IgD-negative memory B cell (primary cell): ENCODE data around the gene CLMN. TPM values are rescaled to one million over a fixed set of nuclear protein-coding genes. Genes with fewer than 3 reads are reported as not detected.
A peak's percentile ranks its signal among the peaks of the same experiment; 100 is the strongest.

ENCODE experiments used
- H3K27ac Mint-ChIP-seq, 3 donors: one replicate each; pipeline ENCODE4 v1.8.0; 2020 to 2022; ENCODE audit warnings: mild to moderate bottlenecking in 3 of 3, mixed read lengths in 3 of 3, moderate library complexity in 1 of 3
- H3K27me3 Mint-ChIP-seq: one replicate; pipeline ENCODE4 v1.8.0; 2021; ENCODE audit warnings: mixed read lengths
- H3K36me3 Mint-ChIP-seq: one replicate; pipeline ENCODE4 v1.8.0; 2020; ENCODE audit warnings: mild to moderate bottlenecking, mixed read lengths
- H3K4me1 Mint-ChIP-seq, 3 donors: one replicate each; pipeline ENCODE4 v1.8.0; 2020 to 2022; ENCODE audit warnings: mixed read lengths in 3 of 3, mild to moderate bottlenecking in 1 of 3
- H3K4me3 Mint-ChIP-seq, 4 donors: one replicate each; pipeline ENCODE4 v1.8.0; 2020 to 2022; ENCODE audit warnings: mild to moderate bottlenecking in 4 of 4, mixed read lengths in 4 of 4, moderate library complexity in 3 of 4
- H3K9me3 Mint-ChIP-seq, 3 donors: one replicate each; pipeline ENCODE4 v1.8.0; 2020 to 2021; ENCODE audit warnings: mixed read lengths in 3 of 3, mild to moderate bottlenecking in 1 of 3
- polyA plus RNA-seq: library from polyadenylated mRNA; unstranded; fragments of 300-500 nt; fragmentation: Illumina TruSeq; gene quantifications from one replicate; pipeline ENCODE4 v1.2.3, GENCODE V29; 2021

Gene CLMN, protein sequence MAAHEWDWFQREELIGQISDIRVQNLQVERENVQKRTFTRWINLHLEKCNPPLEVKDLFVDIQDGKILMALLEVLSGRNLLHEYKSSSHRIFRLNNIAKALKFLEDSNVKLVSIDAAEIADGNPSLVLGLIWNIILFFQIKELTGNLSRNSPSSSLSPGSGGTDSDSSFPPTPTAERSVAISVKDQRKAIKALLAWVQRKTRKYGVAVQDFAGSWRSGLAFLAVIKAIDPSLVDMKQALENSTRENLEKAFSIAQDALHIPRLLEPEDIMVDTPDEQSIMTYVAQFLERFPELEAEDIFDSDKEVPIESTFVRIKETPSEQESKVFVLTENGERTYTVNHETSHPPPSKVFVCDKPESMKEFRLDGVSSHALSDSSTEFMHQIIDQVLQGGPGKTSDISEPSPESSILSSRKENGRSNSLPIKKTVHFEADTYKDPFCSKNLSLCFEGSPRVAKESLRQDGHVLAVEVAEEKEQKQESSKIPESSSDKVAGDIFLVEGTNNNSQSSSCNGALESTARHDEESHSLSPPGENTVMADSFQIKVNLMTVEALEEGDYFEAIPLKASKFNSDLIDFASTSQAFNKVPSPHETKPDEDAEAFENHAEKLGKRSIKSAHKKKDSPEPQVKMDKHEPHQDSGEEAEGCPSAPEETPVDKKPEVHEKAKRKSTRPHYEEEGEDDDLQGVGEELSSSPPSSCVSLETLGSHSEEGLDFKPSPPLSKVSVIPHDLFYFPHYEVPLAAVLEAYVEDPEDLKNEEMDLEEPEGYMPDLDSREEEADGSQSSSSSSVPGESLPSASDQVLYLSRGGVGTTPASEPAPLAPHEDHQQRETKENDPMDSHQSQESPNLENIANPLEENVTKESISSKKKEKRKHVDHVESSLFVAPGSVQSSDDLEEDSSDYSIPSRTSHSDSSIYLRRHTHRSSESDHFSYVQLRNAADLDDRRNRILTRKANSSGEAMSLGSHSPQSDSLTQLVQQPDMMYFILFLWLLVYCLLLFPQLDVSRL
- polyA plus RNA-seq: 8.2 TPM

DNA sequence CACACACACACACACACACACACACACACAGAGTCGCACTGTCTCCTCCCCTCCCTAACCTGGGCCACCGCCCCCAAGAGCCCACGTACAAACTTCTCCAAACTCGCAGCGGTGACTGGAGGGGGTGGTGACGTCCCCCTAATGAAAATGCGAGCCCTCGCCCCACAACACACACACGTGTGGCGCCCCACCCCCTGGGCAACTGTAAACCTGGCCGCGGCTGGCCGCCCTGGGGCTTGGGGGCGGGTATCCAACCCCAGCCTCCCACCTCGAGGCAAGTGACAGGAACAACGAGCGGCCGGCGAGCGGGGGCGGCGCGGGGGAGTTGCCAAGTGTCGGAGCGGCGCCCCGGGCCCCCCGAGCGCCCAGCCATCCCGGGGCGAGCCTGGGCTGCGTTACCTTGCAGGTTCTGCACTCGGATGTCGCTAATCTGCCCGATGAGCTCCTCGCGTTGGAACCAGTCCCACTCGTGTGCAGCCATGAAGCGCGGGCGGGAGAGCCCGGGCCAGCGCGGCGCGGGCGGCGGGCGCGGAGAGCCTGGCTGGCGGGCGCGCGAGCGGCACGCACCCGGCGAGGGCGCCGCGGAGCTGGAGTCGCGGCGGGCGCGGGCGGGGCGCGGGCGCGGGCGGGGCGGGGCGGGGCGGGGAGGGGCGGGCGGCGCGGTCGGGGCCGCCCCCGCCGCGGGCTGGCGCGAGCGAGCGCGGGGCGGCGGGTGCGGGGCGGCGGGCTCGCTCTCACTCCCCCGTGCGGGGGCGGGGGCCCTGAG lies at the start of gene CLMN:
Gene CLMN (minus strand): TSS at position 597 of the 766 bp plus-strand sequence. CDS start 116 bp downstream, at position 481.
- Mint-ChIP-seq H3K4me1 (peaks cover 19 to 29% (median 23%) of the 10 kb centered on the region in 3 donors), H3K4me3 (peak within 1 kb of the TSS; percentile 85 to 96 (median 92)), H3K27me3 (no peaks in the 10 kb centered on the region), H3K36me3 (peaks cover 1% of the 10 kb centered on the region), H3K9me3 (no peaks in the 10 kb centered on the region), H3K27ac (peak within 1 kb of the TSS; percentile 78 to 90 (median 86))

- Mint-ChIP-seq H3K27ac (no peak overlapping the region), H3K27me3 (peaks cover 23% of the 10 kb centered on the region), H3K4me3 (no peak overlapping the region), H3K4me1 (peaks cover 0 to 8% (median 4%) of the 10 kb centered on the region in 3 donors), H3K36me3 (no peaks in the 10 kb centered on the region), H3K9me3 (no peaks in the 10 kb centered on the region)
Observed at GRCh38 chr14:95365401-95365800, 45.7 kb upstream of the CLMN start.

- Mint-ChIP-seq H3K36me3 (no peaks in the 10 kb centered on the region), H3K27me3 (peaks cover 24% of the 10 kb centered on the region), H3K27ac (no peak overlapping the region), H3K4me3 (no peak overlapping the region), H3K9me3 (no peaks in the 10 kb centered on the region), H3K4me1 (peaks cover 0 to 4% (median 2%) of the 10 kb centered on the region in 3 donors)
Observed at GRCh38 chr14:95364481-95365209, 44.9 kb upstream of the CLMN start.

DNA sequence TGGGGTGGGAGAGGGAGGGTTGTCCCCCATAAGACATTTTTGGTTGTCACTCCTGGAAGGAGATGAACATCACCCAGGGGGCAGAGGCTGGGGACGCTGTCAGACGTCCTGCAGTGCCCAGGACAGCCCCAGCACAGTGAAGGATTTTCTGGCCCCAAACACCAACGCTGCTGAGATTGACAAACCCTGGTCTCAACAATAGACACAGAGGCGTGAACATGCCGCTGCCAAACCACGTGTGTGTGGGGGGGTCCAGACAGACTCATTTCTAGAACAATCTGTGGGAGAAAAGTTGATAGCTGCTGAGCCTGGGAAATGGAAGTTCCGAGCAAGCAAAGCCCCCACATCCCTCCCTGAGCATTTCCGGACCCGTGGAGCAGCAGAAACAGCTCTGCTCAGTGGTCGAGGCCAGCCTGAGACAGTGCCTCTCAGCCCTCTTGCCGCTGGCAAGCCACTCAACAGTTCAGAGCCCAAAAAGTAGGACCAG lies 43.8 kb upstream of the CLMN start:
- Mint-ChIP-seq H3K27ac (no peak overlapping the region), H3K4me3 (no peak overlapping the region), H3K36me3 (no peaks in the 10 kb centered on the region), H3K9me3 (no peaks in the 10 kb centered on the region), H3K4me1 (peaks cover 0 to 4% (median 2%) of the 10 kb centered on the region in 3 donors), H3K27me3 (peaks cover 29% of the 10 kb centered on the region)

- Mint-ChIP-seq H3K4me3 (no peak overlapping the region), H3K27me3 (peaks cover 26% of the 10 kb centered on the region), H3K27ac (no peak overlapping the region), H3K36me3 (no peaks in the 10 kb centered on the region), H3K9me3 (no peaks in the 10 kb centered on the region), H3K4me1 (peaks cover 0 to 4% (median 2%) of the 10 kb centered on the region in 3 donors)
Observed at GRCh38 chr14:95362138-95362494, 42.4 kb upstream of the CLMN start.

- Mint-ChIP-seq H3K27me3 (peaks cover 26% of the 10 kb centered on the region), H3K9me3 (no peaks in the 10 kb centered on the region), H3K27ac (no peak overlapping the region), H3K4me3 (no peak overlapping the region), H3K4me1 (peaks cover 0 to 4% (median 2%) of the 10 kb centered on the region in 3 donors), H3K36me3 (no peaks in the 10 kb centered on the region)
Observed at GRCh38 chr14:95361373-95362137, 41.8 kb upstream of the CLMN start.

- H3K36me3 Mint-ChIP-seq: no peaks in the 10 kb centered on the region
- peaks cover 0 to 4% (median 2%) of the 10 kb centered on the region in 3 donors for H3K4me1 Mint-ChIP-seq
- H3K27me3 Mint-ChIP-seq: peaks cover 25% of the 10 kb centered on the region
- H3K4me3 Mint-ChIP-seq: no peak overlapping the region
- no peaks in the 10 kb centered on the region for H3K9me3 Mint-ChIP-seq
- no peak overlapping the region for H3K27ac Mint-ChIP-seq
Observed at GRCh38 chr14:95360828-95361227, 41.1 kb upstream of the CLMN start.

GRCh38 chr14:95359994-95360826 lies 40.5 kb upstream of the CLMN start:
- no peak overlapping the region for H3K27ac Mint-ChIP-seq
- peak overlapping the region in 1 of 4 donors; percentile 55 for H3K4me3 Mint-ChIP-seq
- H3K36me3 Mint-ChIP-seq: no peaks in the 10 kb centered on the region
- peaks cover 25% of the 10 kb centered on the region for H3K27me3 Mint-ChIP-seq
- peaks cover 0 to 4% (median 2%) of the 10 kb centered on the region in 3 donors for H3K4me1 Mint-ChIP-seq
- peaks cover 0 to 2% (median 0%) of the 10 kb centered on the region in 3 donors for H3K9me3 Mint-ChIP-seq

DNA sequence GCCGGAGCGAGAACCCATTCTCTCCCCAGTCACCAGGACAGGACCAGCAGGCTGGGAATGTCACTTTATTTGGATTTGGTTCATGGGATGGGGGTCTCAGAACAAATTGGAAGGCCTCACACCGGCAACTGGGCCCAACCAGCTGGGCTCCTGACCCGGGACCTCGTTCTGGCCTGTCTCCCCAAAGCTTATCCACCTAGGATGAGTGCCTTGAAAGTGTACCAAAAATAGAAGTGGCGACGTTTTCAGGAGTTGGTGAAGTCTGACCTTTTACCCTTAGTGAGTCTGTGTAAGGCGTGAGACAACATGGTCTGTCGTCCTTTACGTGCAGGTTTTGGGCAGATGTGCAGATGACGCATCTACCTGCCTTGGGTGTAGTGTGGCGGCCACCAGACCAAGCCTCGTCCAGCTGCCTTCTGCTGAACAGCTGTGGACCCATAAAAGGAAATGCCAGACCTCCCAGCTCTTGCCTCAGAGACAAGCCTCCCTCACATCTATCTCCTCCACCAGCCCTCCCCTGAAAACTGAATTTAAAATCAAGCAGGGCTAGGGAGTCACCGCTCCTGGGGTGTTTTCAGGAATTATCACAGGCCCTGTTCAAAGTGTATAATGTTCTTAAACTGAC lies 36.6 kb upstream of the CLMN start:
- Mint-ChIP-seq H3K36me3 (no peaks in the 10 kb centered on the region), H3K27ac (no peak overlapping the region), H3K4me1 (peaks cover 0 to 9% (median 1%) of the 10 kb centered on the region in 3 donors), H3K9me3 (peaks cover 0 to 3% (median 2%) of the 10 kb centered on the region in 3 donors), H3K27me3 (peaks cover 22% of the 10 kb centered on the region), H3K4me3 (no peak overlapping the region)

DNA sequence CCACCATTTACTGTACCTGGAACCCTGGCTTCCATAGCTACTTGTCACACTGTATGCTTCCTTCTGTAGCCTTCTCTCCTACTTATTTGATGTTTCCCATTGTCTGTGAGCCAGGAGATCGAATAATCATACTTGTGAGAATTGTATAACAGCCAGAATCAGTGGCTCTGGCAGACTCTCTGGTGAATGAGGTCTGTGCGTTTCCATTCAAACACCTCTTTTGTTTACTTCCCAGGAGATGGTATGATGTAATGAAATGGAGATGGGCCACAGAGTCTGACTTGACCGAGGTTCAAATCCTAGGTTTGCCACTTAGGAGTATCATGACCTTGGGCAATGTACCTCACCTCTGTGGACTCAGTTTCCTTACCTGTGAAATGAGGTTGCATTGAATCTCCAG lies 35.7 kb upstream of the CLMN start:
- peaks cover 19% of the 10 kb centered on the region for H3K27me3 Mint-ChIP-seq
- H3K4me1 Mint-ChIP-seq: peaks cover 0 to 5% (median 1%) of the 10 kb centered on the region in 3 donors
- H3K27ac Mint-ChIP-seq: no peak overlapping the region
- peaks cover 0 to 3% (median 2%) of the 10 kb centered on the region in 3 donors for H3K9me3 Mint-ChIP-seq
- peak overlapping the region in 2 of 4 donors; percentile 41 to 72 for H3K4me3 Mint-ChIP-seq
- no peaks in the 10 kb centered on the region for H3K36me3 Mint-ChIP-seq

- H3K9me3 Mint-ChIP-seq: peaks cover 0 to 3% (median 2%) of the 10 kb centered on the region in 3 donors
- peaks cover 0 to 5% (median 1%) of the 10 kb centered on the region in 3 donors for H3K4me1 Mint-ChIP-seq
- H3K36me3 Mint-ChIP-seq: no peaks in the 10 kb centered on the region
- no peak overlapping the region for H3K4me3 Mint-ChIP-seq
- no peak overlapping the region for H3K27ac Mint-ChIP-seq
- peaks cover 16% of the 10 kb centered on the region for H3K27me3 Mint-ChIP-seq
Observed at GRCh38 chr14:95354834-95355233, 35.1 kb upstream of the CLMN start.

DNA sequence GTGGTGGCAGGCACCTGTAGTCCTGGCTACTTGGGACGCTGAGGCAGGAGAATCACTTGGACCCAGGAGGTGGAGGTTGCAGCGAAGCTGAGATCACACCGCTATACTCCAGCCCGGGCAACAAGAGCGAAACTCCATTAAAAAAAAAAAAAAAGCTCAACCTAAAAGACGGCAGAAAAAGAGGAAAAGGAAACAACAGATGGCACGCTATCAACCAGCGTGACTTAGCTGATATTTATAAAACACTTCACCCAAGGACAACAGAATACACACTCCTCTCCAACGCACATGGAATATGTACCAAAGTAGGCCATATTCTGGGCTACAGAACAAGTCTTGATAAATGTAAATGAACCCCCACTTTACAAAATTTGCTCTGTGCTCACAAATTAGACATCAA lies 34.0 kb upstream of the CLMN start:
- Mint-ChIP-seq H3K4me3 (peak overlapping the region in 1 of 4 donors; percentile 29), H3K9me3 (peaks cover 0 to 3% (median 2%) of the 10 kb centered on the region in 3 donors), H3K4me1 (peaks cover 0 to 5% (median 1%) of the 10 kb centered on the region in 3 donors), H3K27me3 (peaks cover 10% of the 10 kb centered on the region), H3K27ac (no peak overlapping the region), H3K36me3 (no peaks in the 10 kb centered on the region)
